OCI-M2 (cell line): ENCODE data around the gene PTGDS.

Experiments
- DNase-seq: peaks from one replicate; lab custom pipeline; 2025; ENCODE audit not compliant: unreplicated experiment; lab: John Stamatoyannopoulos, UW

PTGDS gene

DNA sequence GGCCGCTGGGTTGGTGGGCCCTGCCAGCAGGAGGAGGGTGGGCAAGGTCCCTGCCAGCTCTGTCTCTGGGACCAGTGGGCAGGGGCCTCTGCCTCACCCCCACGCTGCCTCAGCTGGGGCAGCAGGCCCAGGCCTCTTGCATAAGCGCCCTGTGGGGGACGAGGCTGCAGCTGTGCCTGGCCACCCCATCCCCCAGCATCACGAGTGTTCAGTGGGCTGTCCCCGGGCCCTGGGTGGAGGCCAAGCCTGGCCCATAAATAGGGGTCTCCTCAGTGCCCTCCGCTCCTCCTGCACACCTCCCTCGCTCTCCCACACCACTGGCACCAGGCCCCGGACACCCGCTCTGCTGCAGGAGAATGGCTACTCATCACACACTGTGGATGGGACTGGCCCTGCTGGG lies at the start of gene PTGDS:
PTGDS (plus strand) TSS at position 282 of the 400 bp plus-strand sequence; CDS start at position 357, 75 bp downstream.
- DNase-seq, result no peak

DNA sequence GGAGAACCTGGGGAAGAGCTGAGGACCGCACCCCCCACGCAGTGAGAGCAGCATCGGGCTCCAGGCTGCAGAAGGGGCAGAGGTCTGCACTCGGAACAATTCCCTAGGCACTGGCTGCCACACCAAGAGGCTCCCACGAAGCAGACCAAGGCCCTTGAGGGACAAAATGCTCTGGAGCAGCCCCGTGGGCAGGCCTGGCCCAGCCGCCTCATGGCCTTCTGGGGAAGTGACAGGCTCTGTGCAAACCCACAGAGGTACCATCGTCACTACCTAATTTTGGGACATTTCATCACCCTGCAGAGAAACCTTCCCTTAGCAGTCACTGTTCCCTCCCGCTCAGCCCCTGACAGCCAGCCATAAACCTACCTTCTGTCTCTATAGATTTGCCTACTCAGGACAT lies 48.7 kb upstream of the PTGDS start:
- DNase-seq, result no peak

DNA sequence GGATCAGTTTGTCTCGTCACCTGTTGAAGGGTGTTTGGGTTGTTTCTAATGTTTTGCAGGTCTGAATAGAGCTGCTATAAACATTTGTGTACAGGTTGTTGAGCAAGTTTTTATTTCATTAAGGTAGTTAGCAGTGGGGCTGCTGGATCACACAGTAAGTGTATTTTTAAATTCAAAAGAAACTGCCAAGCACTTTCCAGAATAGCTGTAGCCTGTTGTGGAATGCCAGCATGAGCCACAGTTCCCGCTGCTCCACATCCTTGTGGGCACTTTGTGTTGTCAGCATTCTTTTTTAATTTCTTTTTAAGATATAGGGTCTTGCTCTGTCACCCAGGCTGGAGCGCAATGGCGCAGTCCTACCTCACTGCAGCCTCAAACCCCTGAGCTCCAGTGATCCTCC lies 47.3 kb upstream of the PTGDS start:
- no peak for DNase-seq

DNA sequence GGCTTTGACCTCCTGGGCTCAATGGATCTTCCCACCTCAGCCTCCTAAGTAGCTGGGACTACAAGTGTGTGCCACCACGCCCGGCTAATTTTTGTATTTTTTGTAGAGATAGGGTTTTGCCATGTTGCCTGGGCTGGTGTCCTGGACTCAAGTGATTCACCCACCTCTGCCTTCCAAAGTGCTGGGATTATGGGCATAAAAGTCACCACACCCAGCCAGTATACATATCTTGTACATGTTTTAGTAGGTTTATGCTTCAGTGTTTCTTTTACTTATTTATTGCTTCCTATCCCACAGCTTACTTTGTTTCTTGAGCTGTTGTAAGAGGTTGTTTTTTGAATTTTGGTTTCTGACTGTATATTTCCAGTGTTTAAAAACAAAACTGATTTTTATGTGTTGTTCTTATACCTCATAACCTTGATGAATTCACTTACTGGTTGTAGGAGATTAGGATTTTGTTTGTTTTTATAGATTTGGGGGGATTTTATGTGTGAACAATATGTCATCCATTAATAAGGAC lies 45.6 kb upstream of the PTGDS start:
- DNase-seq, result no peak

DNA sequence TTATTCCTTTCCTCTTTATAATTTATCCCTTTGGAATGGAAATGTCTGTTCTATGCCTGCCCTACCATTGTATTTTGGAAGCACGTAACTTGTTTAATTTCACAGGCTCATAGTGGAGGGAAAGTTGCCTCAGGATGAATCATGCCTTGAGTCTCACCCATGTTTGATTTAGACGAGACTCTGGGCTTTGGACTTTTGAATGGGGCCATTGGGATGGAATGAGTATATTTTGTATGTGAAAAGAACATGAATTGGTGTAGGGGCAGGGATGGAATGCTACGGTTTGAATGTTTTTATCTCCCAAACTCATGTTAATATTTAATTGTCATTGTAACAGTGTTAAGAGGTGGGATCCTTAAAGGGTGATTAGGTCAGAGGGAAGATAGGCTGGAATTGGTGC lies 43.0 kb upstream of the PTGDS start:
- no peak for DNase-seq

DNA sequence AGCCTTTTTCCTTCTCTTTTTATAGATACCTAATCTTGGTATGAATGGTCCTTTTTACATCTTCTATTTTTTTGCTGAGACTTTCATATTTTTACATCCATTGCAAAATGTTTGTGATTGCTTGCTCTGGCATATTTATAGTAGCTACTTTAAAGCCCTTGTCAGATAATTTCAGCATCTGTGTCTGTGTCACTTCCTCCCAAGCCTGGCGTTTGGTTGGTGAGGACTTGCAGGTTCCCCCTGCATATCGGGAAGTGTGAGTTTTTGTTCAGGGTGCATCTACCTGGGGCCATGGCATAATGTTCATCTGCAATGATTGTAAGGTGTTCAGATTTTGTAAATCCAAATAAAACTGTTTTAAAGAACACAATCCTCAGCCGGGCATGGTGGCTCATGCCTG lies 41.7 kb upstream of the PTGDS start:
- DNase-seq, result no peak

DNA sequence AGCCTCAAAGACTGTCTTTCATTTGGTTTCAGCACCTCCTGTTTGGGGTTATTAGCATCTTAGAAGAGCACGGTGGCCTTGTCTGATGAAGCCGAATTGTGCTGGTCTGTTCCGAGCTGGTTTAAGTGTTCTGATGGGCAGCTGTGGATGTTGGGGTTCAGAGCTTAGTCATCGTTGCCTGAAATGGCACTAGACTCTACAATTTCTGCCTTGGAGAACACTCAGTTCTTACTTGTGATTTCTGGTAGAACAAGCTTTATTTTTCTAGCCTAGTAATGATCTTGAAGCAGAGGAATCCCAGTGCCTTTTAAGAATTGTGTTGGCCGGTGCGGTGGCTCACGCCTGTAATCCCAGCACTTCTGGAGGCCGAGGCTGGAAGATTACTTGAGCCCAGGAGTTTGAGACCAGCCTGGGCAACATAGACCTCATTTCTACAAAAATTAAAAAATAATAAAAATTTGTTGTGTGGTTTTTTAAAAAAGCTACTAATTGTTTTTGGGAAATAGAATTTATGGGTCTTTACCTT lies 40.6 kb upstream of the PTGDS start:
- no peak for DNase-seq

DNA sequence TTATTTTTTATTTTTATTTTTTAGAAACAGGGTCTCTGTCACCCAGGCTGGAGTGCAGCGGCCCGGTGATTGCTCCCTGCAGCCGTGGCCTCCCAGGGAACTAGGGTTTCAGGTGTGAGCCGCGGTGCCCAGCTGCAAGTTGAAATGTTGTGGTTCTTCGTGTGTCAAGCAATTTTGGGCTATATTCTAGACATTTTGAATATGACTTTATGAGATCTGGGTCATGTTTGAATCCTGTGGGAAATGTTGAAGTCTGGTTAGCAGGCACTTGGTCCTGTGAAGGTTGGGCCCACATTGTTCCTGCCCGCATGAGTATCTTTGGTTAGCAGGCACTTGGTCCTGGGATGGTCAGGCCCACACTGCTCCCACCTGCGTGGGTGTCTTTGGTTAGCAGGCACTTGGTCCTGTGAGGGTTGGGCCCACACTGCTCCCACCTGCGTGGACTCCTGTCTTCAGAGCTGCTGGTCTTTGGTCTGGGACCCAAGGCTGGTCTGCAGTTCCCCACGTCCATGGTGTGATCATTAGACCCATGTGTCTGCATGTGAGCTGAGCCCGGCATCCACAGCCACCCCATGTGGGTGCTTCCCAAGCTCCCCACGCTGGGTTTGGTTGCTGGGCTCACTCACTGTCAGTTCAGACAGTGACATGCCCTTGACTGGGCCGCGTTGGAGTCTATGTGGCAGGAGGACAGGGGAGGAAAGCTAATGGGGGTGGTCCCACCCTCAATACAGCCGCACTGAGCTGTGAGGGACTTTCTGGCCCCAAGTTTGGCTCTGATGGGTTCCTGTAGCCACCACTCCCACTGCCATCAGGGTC lies 39.9 kb upstream of the PTGDS start:
- DNase-seq, result no peak

DNA sequence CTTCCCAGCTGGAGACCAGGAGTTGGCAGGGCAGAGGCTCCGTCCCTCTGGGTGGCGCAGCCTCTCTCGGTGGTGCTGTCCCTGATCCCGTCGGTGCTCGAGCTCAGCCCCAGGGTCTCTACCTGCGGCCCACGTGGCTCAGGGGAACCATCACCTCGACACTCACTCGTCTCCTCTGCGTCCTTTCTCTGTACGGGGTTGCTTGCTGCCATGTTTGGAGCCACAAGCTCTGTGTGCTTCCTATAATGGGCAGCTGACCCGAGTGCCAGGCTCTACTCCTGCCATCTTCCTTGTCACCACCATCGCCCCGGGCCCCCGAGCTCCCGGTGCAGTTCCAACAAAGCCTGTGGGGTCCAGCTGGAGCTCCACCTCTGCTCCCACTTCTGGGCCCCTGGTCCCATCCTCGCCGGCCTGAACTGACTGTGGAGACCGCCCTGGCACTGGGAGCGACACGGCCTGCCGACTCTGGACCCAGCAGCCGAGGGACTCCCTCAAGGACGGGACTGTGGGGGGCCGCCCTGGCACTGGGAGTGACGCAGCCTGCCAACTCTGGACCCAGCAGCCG lies 37.8 kb upstream of the PTGDS start:
- DNase-seq, result no peak

DNA sequence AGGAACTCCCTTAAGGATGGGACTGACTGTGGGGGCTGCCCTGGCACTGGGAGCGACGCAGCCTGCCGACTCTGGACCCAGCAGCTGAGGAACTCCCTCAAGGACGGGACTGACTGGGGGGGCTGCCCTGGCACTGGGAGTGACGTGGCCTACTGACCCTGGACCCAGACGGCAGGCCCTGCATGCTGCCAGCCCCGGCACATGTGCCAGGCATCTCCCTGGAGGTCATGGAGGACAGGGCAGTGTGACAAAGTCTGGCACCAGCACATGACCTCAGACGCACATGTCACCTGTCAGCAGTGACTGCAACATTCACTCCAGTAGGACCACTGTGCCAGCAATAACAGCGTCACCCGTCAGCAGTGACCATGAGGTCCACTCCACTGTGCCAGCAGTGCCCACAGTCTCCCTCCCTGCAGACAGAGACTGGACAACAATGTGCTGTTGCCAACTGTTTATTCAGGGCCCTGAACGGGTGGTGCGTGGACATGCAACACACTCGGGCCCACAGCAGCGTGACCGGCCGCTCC lies 37.2 kb upstream of the PTGDS start:
- no peak for DNase-seq

DNA sequence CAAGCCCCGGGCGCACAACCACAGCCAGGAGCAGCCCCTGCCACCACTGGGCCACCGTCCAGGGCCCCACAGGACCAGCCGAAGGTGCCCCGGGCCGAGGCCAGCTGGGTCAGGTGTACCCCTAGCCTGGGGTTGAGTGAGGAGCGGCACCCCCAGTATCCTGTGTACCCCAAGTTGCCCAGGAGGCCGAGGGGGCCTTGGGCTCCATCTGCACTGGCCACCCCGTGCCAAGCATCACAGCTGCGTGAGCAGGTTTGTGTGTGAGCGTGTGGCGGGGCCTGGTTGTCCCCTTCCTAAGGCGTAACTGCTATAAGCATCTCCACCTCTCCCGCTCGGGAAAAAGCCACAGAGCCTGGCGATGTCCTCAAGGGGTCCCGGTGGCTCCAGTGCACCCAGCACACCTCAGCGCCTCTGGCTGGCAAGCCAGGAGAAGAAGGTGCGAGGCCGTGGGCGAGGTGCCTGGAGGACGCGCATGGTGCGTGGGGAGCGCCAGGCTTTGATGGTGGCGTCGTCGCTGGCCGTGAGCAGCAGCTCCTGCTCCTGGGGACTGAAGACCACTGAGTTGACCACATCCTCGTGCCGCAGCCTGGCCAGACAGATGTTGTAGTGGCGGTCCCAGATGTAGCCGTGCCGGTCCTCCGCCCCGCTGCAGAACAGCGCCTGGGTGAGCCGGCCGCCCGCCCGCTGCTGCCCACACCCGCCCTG lies 36.6 kb upstream of the PTGDS start:
- DNase-seq, result no peak

DNA sequence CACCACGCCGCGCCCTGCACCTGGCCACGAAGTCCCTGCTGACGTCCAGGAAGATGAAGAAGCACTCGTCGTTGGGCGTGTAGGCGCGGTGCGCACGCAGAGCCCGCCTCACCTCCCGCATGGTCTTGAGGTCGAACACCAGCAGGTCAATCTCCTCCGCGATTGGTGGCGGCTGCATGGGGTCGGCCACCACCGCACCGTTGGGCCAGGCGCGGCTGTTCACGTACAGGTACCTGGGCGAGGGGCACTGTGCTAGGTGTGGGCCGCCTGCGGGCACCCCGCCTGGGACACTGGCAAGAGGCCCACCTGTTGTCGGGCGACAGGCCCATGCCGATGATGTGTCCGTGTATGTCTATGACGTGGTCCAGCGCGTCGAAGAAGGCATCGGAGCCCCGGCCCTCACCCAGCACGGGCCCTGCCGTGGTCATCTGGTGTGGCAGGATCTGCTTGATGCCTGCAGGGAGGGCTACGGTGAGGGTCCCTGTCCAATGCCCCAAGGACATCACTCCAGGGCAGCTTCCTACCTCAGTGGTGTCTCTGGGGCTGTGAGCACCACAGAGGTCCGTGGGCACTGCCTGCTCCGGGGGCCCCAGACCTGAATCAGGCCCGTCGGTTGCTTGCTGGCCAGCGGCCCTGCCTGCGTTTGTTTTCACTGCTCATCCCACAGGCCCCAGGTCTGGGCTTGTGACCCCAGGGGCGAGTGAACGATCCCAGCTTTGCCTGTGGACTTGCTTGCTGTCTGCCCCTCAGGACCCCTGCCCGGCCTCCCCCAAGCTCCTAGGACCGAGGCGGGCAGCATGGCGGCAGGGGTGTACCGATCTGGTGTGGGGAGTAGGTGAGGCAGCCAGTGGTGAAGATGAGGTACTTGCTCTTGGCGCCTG lies 35.8 kb upstream of the PTGDS start:
- no peak for DNase-seq

DNA sequence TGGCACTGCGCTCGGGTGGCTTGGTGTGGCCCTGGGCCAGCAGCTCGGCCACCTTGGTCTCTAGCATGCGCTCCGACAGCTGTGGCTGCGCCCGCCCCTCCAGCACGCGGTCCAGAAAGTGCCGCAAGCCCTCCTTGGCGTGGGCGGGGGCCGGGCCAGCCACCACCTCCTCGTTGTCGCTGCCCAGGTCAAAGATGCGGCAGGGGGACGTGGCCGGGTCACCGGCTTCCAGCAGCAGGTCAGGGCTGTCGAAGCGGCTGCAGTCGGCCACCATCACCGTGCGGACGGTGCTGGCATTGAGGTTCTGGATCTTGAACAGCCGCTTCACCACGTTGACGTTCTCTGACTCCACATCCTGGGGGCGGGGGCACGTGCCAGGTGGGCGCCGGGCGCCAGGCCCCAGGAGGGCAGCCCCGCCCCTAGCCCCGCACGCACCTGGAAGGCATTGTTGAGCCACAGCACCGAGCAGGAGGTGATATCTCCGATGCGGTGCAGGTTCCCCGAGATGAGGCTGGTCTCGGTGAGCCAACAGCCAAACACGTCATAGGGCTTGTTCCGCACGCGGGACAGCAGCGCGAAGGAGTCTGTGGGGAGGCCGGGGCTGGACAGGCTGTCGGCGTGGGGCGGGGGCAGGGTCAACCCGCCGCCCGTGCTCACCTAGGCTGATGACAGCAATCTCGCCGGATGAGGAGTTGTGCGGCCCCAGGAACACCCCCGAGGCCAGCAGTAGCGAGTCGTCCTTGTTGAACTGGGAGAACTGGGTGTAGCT lies 35.0 kb upstream of the PTGDS start:
- DNase-seq, result no peak

DNA sequence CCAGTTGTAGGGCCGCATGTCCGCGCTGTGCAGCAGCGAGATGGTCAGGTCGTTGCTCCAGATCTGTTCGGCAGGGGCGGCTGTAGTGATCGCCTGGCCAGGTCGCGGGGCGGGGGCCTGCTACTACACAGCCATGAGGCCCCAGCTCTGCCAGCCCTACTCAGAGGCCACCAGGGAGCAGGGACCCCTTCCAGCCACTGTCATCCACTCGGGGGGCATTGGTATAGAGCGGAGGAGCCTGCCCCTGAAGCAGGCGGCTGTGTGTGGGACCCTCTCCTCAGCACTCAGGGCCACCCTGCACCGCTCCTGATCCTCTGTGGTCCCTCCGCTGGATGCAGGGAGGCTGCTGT lies 34.4 kb upstream of the PTGDS start:
- DNase-seq, result no peak

DNA sequence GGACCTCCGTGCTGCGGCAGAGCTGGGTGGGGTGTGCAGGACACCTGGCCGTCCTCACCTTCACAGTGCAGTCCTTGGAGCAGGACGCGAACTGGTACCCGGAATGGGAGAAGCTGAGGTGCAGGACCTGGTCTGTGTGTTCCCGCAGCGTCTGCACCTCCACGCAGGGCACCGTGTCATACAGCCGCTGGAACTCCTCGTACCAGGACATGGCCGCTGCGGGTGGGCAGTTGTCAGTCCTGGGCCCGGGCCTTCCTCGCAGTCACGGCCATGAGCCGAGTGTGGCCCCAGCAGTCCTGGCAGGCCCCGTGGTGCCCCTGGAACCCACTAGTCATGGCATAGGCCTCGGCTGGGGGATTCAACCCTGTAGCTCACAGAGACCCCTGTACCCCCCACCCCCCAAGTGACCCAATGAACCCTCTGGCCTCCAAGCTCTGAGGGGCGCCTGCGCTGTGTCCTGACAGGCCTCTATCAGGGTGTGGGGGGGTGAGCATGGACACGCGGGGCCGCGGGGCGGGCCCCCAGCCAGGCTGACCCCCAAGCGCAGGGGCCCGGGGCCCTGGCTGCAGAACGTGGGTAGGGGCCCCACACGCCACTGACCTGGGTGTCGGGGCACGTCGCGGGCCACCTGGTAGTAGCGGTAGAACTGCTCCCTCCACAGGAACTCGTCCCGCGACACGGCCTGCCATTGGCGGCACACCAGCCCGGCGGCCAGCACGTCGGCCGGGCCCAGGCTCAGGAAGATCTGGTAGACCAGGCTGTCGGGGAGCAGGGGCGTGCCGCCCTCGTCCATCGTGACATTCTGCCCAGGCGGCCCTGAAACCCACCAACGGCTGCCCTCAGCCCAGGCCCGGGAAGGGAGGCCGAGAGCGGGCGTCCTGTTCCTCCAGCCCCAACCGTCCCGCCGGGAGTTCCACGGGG lies 33.8 kb upstream of the PTGDS start:
- no peak for DNase-seq

DNA sequence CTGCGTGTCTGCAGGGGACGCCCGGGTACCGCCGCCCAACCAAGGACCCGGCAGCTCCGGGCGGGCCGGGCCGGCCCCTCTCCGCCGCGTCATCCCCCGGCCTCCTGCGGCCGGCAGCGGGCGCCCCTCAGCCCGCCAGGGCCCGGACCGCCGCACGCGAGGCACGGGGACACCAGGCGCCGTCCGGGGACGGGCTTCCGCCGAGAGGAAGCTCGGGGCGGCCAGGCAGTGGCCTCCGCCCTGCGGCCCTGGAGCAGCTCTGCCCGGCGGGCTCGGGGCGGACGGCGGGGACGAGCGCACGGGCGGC lies 33.1 kb upstream of the PTGDS start:
- DNase-seq, result no peak

DNA sequence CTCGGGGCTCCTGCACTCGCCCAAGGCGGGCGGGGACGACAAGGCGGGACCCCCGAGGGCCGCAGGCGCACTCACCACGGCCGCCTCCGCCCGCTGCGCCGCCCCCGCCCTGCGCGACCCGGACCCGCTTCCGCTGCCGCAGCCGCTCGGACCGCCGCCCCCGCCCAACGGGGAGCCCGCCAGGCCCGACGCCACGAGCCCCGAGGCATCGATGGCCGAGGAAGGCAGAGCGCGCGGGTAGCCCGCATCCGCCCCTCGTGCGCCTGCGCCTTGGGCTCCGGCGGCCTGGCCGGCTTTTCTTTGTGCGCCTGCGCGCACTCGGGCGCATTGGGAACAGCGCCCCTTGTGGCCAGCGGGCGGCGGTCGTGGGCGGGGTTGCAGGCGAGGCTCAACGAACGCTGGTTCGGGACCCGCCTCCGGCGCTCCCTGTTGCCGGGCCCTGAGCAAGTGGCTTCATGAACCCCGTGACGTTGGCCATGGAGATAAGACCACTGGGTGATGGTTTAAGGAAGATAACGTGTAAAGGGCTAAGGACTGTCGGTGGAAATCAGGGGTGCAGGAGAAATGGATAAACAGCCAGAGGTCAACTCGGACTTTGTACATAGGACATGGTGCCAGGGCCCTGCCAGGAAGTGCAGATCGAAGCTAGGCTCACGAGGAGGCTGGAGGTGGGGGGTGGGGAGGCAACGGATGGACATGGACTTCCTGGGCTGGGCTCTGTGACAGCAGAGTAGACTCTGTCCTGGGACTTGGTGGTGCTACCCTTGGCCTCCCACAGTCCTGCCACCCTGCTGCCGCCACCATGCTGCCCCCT lies 32.6 kb upstream of the PTGDS start, which contains the start of the genes C8G and FBXW5:
C8G (plus strand) TSS at position 725 of the 814 bp plus-strand sequence; CDS start at position 803, 78 bp downstream.
FBXW5 (minus strand) TSS at position 220 of the 814 bp plus-strand sequence. CDS start 655 bp downstream, outside the sequence.
- peak; percentile 15 for DNase-seq
